MM.1S (cell line): ENCODE measurements around the gene CD82.

ENCODE experiments used
- DNase-seq: peaks from one replicate; pipeline ENCODE4 v3.0.0-alpha.2; 2015
- H2AFZ ChIP-seq: fragments of 300-600 bp; sonication (generic); 2 replicates; pipeline ENCODE4 v1.6.0; 2016; ENCODE audit warnings: antibody characterized with exemption, low read length
- H3F3A ChIP-seq: fragments of 300-600 bp; sonication (generic); 2 replicates; pipeline ENCODE4 v1.6.1; 2016; ENCODE audit warnings: mild to moderate bottlenecking, antibody characterized with exemption, low read length, moderate library complexity, mixed read lengths; ENCODE audit not compliant: insufficient read depth
- H3K27ac ChIP-seq: fragments of 300-600 bp; sonication (generic); 2 replicates; pipeline ENCODE4 v1.5.1; 2016; ENCODE audit warnings: mild to moderate bottlenecking, low read length
- H3K27me3 ChIP-seq: fragments of 300-600 bp; sonication (generic); replicated peaks from 2 replicates; pipeline ENCODE4 v1.6.0; 2016; ENCODE audit warnings: low read length; ENCODE audit not compliant: insufficient read depth
- H3K36me3 ChIP-seq: fragments of 300-600 bp; sonication (generic); replicated peaks from 2 replicates; pipeline ENCODE4 v1.6.1; 2016; ENCODE audit warnings: mild to moderate bottlenecking, low read length, mixed read lengths; ENCODE audit not compliant: insufficient read depth
- H3K4me1 ChIP-seq: fragments of 300-600 bp; sonication (generic); 2 replicates; pipeline ENCODE4 v1.6.1; 2016; ENCODE audit warnings: low read length, mixed read lengths
- H3K4me2 ChIP-seq: fragments of 300-600 bp; sonication (generic); 2 replicates; pipeline ENCODE4 v1.6.0; 2016; ENCODE audit warnings: low read depth, low read length
- H3K4me3 ChIP-seq: fragments of 300-600 bp; sonication (generic); 2 replicates; pipeline ENCODE4 v1.5.1; 2016; ENCODE audit warnings: low read length, mixed read lengths
- H3K79me2 ChIP-seq: fragments of 300-600 bp; sonication (generic); 2 replicates; pipeline ENCODE4 v1.6.1; 2016; ENCODE audit warnings: mixed run types, low read length, mixed read lengths
- H3K9ac ChIP-seq: fragments of 300-600 bp; sonication (generic); 2 replicates; pipeline ENCODE4 v1.6.1; 2016; ENCODE audit warnings: low read length, mixed read lengths
- H3K9me2 ChIP-seq: fragments of 300-600 bp; sonication (generic); replicated peaks from 2 replicates; pipeline ENCODE4 v1.6.1; 2016; ENCODE audit warnings: mild to moderate bottlenecking, low read length, mixed read lengths; ENCODE audit not compliant: insufficient read depth
- H3K9me3 ChIP-seq: fragments of 300-600 bp; sonication (generic); replicated peaks from 2 replicates; pipeline ENCODE4 v1.6.1; 2016; ENCODE audit warnings: mild to moderate bottlenecking, low read length, mixed read lengths; ENCODE audit not compliant: insufficient read depth
- H4K20me1 ChIP-seq: fragments of 300-600 bp; sonication (generic); 2 replicates; pipeline ENCODE4 v1.6.1; 2016; ENCODE audit warnings: mild to moderate bottlenecking, low read length, moderate library complexity, mixed read lengths; ENCODE audit not compliant: insufficient read depth
- CTCF ChIP-seq: fragments of 300-600 bp; sonication (generic); IDR thresholded peaks from 2 replicates; pipeline ENCODE4 v1.5.1; 2016; ENCODE audit warnings: antibody characterized with exemption, low read length, mixed read lengths
- EZH2 ChIP-seq: fragments of 300-600 bp; sonication (generic); optimal IDR thresholded peaks from 2 replicates; pipeline ENCODE3; 2017; ENCODE audit warnings: low read depth, mild to moderate bottlenecking, antibody characterized with exemption, low read length, mixed read lengths
- EZH2phosphoT487 ChIP-seq: fragments of 300-600 bp; sonication (generic); IDR thresholded peaks from 2 replicates; pipeline ENCODE4 v1.6.1; 2018; ENCODE audit warnings: antibody characterized with exemption, low read length

The CD82 gene

GRCh38 chr11:44598831-44599230, 33.4 kb downstream of the CD82 start:
- H4K20me1 ChIP-seq = no peaks in the 10 kb centered on the region
- DNase-seq = no peak
- TF ChIP-seq EZH2phosphoT487 = no peak
- TF ChIP-seq EZH2 = no peak
- no peak for TF ChIP-seq CTCF
- H3F3A ChIP-seq = peaks cover 12% of the 10 kb centered on the region
- no peaks in the 10 kb centered on the region for H3K36me3 ChIP-seq
- H3K27ac ChIP-seq = no peak overlapping the region
- no peaks in the 10 kb centered on the region for H3K9me2 ChIP-seq
- H2AFZ ChIP-seq = no peak overlapping the region
- no peak overlapping the region for H3K4me3 ChIP-seq
- H3K79me2 ChIP-seq = peaks cover 15% of the 10 kb centered on the region; the same call in 1 of the 2 replicates
- H3K27me3 ChIP-seq = no peaks in the 10 kb centered on the region
- peaks cover 30% of the 10 kb centered on the region for H3K4me1 ChIP-seq
- no peak overlapping the region for H3K4me2 ChIP-seq
- no peaks in the 10 kb centered on the region for H3K9me3 ChIP-seq
- H3K9ac ChIP-seq = no peak overlapping the region

GRCh38 chr11:44600261-44600660, 34.8 kb downstream of the CD82 start:
- Histone ChIP-seq H3K9ac (no peak overlapping the region), H3K79me2 (peaks cover 12% of the 10 kb centered on the region; the same call in 1 of the 2 replicates), H3K4me3 (no peak overlapping the region), H3K27me3 (no peaks in the 10 kb centered on the region), H3K27ac (no peak overlapping the region), H4K20me1 (no peaks in the 10 kb centered on the region), H2AFZ (no peak overlapping the region), H3K4me1 (peaks cover 27% of the 10 kb centered on the region), H3K9me3 (no peaks in the 10 kb centered on the region), H3K9me2 (no peaks in the 10 kb centered on the region), H3F3A (peaks cover 12% of the 10 kb centered on the region), H3K4me2 (no peak overlapping the region), H3K36me3 (no peaks in the 10 kb centered on the region)
- no peak for DNase-seq
- no peak for TF ChIP-seq CTCF
- no peak for TF ChIP-seq EZH2
- no peak for TF ChIP-seq EZH2phosphoT487

- Histone ChIP-seq H4K20me1 (no peaks in the 10 kb centered on the region), H3K9ac (no peak overlapping the region), H3K4me1 (peaks cover 21% of the 10 kb centered on the region), H3K27me3 (no peaks in the 10 kb centered on the region), H3F3A (peaks cover 9% of the 10 kb centered on the region), H3K9me2 (no peaks in the 10 kb centered on the region), H3K36me3 (peaks cover 3% of the 10 kb centered on the region; the same call in 1 of the 2 replicates), H3K27ac (no peak overlapping the region), H3K79me2 (peaks cover 10% of the 10 kb centered on the region; the same call in 1 of the 2 replicates), H2AFZ (no peak overlapping the region), H3K9me3 (no peaks in the 10 kb centered on the region), H3K4me2 (no peak overlapping the region), H3K4me3 (no peak overlapping the region)
- DNase-seq = no peak
- TF ChIP-seq EZH2phosphoT487 (no peak), CTCF (no peak), EZH2 (no peak)
These were observed 35.4 kb downstream of the CD82 start for GRCh38 chr11:44600839-44601383.
